Fibroblast of villous mesenchyme (primary cell): ENCODE measurements around the gene MMD. TPM values are rescaled to one million over a fixed set of nuclear protein-coding genes. Genes with fewer than 3 reads are reported as not detected.
A peak's percentile ranks its signal among the peaks of the same experiment; 100 is the strongest.

Source experiments
- DNase-seq: peaks from one replicate; pipeline ENCODE4 v3.0.0-alpha.2; 2010; ENCODE audit warnings: low read depth
- H3K4me3 ChIP-seq: 2 replicates; pipeline ENCODE4 v1.5.1; 2011; ENCODE audit warnings: low read depth, mild to moderate bottlenecking, low read length
- CTCF ChIP-seq: IDR thresholded peaks from 2 replicates; pipeline ENCODE4 v1.5.1; 2012; ENCODE audit warnings: low read depth, mild to moderate bottlenecking, low read length; ENCODE audit not compliant: insufficient read depth
- total RNA-seq: library from RNA; depleted of rRNA; stranded (reverse); fragments of >200 nt; gene quantifications from 2 replicates; pipeline ENCODE4 v1.2.3, GENCODE V29; 2012

The MMD gene
- total RNA-seq, 1 donor, result 9.5 TPM

DNA sequence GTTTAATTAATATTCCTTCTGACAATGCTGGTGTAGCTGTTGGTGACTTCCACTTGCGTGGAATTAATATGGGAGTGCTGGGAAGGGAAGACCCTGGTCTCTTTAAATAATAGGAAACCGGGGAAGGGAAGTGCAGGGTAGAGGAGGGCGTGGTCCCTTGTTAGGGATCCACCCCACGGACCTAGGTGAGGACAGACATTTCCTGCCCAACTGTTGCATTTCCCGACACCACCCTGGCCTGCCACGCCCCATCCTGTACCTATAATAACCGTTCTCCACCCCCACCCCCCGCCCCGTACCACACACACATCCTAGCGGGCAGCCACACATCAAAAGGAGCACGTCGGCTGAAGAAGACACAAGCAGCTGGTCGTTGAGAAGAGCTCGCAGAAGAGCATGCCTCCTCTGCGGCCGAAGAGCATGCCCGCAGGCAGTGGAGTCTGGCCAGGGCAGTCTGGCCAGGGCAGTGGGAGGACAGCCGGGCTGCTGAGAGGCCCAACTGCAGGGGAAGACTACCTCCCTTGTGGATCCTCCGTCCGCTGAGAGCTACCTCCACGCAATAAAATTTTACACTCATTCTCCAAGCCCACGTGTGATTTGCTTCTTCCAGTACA is 36.8 kb upstream of the MMD start:
- H3K4me3 ChIP-seq, result no peak overlapping the region
- no peak for TF ChIP-seq CTCF
- no peak for DNase-seq

DNA sequence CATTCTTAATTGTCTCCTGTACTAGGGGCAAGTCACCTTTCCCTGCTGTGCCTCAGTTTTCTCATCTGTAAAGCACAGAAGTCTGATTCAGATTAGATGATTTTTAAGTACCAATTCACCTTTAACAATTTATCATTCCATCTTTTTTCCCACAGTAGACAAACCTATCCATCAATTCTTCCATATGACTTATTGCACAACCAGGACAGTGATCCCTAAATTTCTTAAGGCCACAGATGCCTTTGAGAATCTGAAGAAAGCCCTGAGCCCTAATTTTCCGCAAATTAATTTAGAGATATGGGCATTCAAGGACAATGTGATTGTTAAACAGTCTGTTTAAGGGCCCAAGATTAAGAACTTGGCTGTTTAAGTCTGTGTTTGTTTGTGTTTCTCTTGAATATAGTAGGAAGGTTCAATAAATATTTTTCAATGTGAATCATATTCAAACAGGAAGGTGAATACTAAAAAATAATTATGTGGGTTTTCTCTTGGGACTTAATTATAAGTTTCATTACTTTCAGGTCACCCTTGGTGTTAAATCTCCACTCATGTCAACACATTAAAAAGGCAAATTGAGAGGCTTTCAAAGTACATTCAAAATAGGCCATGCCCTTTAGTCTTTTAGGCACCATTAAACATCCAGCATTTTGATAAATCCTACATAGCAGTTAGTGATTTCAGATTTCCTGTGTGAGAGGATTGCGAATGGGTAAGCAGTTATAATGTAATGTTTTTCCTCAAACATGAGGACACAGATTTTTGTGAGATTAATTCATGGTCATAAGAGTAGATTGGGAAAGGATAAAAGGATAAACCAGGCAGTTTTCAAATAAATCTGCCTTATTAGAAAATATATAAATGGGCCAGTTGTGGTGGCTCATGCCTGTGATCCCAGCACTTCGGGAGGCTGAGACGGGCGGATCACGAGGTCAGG is 34.9 kb upstream of the MMD start:
- peak; percentile 57 for DNase-seq
- no peak for TF ChIP-seq CTCF
- H3K4me3 ChIP-seq, result no peak overlapping the region

DNA sequence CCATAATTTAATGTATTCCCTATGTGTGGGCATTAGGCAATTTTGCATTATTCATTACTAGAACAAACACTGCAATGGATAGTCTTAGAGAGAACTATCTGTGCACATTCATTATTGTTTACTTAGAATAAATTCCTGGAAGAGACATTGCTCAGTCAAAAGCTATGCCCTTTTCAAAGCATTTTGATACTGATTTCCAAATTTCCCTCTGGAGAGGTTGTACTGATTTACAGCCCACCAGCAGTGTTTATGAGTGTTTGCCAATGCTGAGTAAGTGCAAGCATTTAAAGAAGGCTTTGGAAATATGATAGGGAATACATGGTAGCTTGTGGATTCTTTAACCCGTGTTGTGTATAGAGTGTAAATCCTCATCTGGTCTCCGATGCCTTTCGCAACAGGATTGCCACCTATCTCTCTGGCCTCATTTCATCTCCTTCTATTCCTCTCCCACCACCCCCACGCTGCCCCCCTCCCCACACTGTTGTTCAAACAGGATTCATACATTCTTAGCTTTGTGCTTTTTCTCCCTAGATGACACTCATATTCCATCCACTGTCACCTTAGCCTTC is 33.4 kb upstream of the MMD start:
- H3K4me3 ChIP-seq, result no peak overlapping the region
- TF ChIP-seq CTCF, result no peak
- DNase-seq, result peak; percentile 98

GRCh38 chr17:55453839-55454557 is 32.4 kb upstream of the MMD start:
- DNase-seq, result no peak
- H3K4me3 ChIP-seq, result no peak overlapping the region
- no peak for TF ChIP-seq CTCF

DNA sequence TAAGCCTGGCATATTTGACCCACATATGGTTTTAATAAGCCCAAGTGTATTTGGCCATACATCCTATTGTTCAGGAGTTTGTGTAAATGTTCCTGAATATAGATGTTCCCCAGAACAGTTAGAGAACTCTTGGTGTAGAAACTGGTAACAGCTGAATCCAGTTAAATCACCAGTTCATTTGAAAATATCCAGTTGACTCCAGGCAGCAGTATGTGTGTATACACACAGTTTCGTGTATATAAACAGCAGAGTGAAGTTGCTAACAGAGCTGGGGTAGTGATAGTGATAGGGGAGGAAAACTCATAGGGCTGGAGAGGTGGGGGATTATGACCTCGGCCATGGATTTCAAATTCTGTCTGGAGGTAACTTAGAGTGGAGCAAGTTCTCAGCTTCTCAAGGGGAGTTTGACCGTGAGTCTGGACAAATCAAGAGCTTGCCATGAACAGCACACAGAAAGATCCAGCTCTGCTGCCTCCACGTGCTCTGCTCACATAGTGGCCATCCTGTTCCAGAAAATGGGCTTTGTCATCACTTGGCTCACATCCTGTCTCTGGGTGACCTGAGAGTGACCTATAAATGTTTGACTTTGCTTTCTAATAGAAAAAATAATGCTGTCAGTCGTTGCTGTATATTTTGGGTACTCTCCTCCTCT is 30.6 kb upstream of the MMD start:
- H3K4me3 ChIP-seq, result no peak overlapping the region
- peak; percentile 90 for DNase-seq
- no peak for TF ChIP-seq CTCF

DNA sequence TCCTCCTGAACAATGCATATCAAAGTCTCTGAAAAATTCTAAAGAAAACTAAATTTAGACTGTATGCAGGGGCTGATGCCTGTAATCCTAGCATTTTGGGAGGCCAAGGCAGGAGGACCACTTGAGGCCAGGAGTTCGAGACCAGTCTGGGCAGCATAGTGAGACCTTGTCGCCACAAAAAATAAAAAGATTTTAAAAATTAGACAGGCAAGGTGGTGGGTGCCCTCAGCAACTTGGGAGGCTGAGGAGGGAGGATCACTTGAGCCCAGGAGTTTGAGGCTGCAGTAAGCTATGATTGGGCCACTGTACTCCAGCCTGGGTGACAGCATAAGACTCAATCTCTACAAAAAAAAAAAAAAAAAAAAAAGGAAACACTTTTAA is 30.1 kb upstream of the MMD start:
- TF ChIP-seq CTCF, result no peak
- no peak overlapping the region for H3K4me3 ChIP-seq
- no peak for DNase-seq
